ENCODE measurements around the gene ZNF732. TPM values are rescaled to one million over a fixed set of nuclear protein-coding genes. Genes with fewer than 3 reads are reported as not detected.
A peak's percentile ranks its signal among the peaks of the same experiment; 100 is the strongest.

The ZNF732 gene
- total RNA-seq, 4 donors from 2014 or later, result 0.16 TPM; not detected in 3

GRCh38 chr4:336099-336892, 31.0 kb upstream of the ZNF732 start:
- in situ Hi-C loops (cut with MboI; ENCODE audit: low pct_ligation_motif_present in 1 of 4, low pct_unique_long_range_greater_than_20kb in 1 of 4, low sequenced_read_pairs in 3 of 4), result no loop called here
- no peaks in the 10 kb centered on the region for H3K27me3 ChIP-seq
- TF ChIP-seq POLR2AphosphoS5 (IDR thresholded peaks at IDR 0.05) (no peak), POLR2A (IDR thresholded peaks at IDR 0.05) (no peak), EP300 (IDR thresholded peaks at IDR 0.05; ENCODE audit: low read depth) (no peak), CTCF (IDR thresholded peaks at IDR 0.05) (no peak)
- peak overlapping the region; percentile 89 to 98 (median 94) for H3K27ac ChIP-seq
- peaks cover 9 to 17% (median 13%) of the 10 kb centered on the region in 4 donors for H3K4me1 ChIP-seq
- intact Hi-C loops (cut with DNase I; ENCODE audit: low total_unique reads), result no loop called here
- DNase-seq, result peak; percentile 35
- H3K36me3 ChIP-seq, result peaks cover 0 to 11% (median 0%) of the 10 kb centered on the region in 4 donors
- H3K9me3 ChIP-seq, result peaks cover 12 to 21% of the 10 kb centered on the region in 2 donors
- H3K4me3 ChIP-seq, result peak overlapping the region; percentile 61 to 94 (median 72)
- WGBS, 2 donors (ENCODE audit: low coverage in 1 of 2), result 14% methylated on average over 42 of the region's 71 CpGs; no CpG with 5 or more reads in 1 of the 2 donors

GRCh38 chr4:335515-335914, 30.2 kb upstream of the ZNF732 start:
- Histone ChIP-seq H3K27me3 (no peaks in the 10 kb centered on the region), H3K36me3 (peaks cover 0 to 10% (median 0%) of the 10 kb centered on the region in 4 donors), H3K9me3 (peaks cover 6 to 17% of the 10 kb centered on the region in 2 donors), H3K4me3 (no peak overlapping the region), H3K4me1 (peaks cover 9 to 17% (median 13%) of the 10 kb centered on the region in 4 donors), H3K27ac (peak overlapping the region in 1 of 4 donors; percentile 98)
- TF ChIP-seq EP300 (IDR thresholded peaks at IDR 0.05; ENCODE audit: low read depth), result no peak
- DNase-seq, result no peak
- 60 to 75% methylated on average over 1 to 2 of the region's 2 CpGs for WGBS, 2 donors (ENCODE audit: low coverage in 1 of 2)
- in situ Hi-C loops (cut with MboI; ENCODE audit: low pct_ligation_motif_present in 1 of 4, low pct_unique_long_range_greater_than_20kb in 1 of 4, low sequenced_read_pairs in 3 of 4), result no loop called here
- intact Hi-C loops (cut with DNase I; ENCODE audit: low total_unique reads), result no loop called here

GRCh38 chr4:328729-329128, 23.5 kb upstream of the ZNF732 start:
- H3K36me3 ChIP-seq, result no peaks in the 10 kb centered on the region
- 62 to 64% methylated on average over 2 to 8 of the region's 8 CpGs for WGBS, 2 donors (ENCODE audit: low coverage in 1 of 2)
- intact Hi-C loops (cut with DNase I; ENCODE audit: low total_unique reads), result no loop called here
- peaks cover 4 to 22% of the 10 kb centered on the region in 2 donors for H3K9me3 ChIP-seq
- DNase-seq, result no peak
- TF ChIP-seq EP300 (IDR thresholded peaks at IDR 0.05; ENCODE audit: low read depth), result no peak
- TF ChIP-seq CTCF (IDR thresholded peaks at IDR 0.05), result no peak
- TF ChIP-seq POLR2AphosphoS5 (IDR thresholded peaks at IDR 0.05), result no peak
- no peak for TF ChIP-seq POLR2A (IDR thresholded peaks at IDR 0.05)
- H3K4me1 ChIP-seq, result no peaks in the 10 kb centered on the region
- H3K27me3 ChIP-seq, result no peaks in the 10 kb centered on the region
- no peak overlapping the region for H3K27ac ChIP-seq
- H3K4me3 ChIP-seq, result no peak overlapping the region
- in situ Hi-C loops (cut with MboI; ENCODE audit: low pct_ligation_motif_present in 1 of 4, low pct_unique_long_range_greater_than_20kb in 1 of 4, low sequenced_read_pairs in 3 of 4), result no loop called here

DNA sequence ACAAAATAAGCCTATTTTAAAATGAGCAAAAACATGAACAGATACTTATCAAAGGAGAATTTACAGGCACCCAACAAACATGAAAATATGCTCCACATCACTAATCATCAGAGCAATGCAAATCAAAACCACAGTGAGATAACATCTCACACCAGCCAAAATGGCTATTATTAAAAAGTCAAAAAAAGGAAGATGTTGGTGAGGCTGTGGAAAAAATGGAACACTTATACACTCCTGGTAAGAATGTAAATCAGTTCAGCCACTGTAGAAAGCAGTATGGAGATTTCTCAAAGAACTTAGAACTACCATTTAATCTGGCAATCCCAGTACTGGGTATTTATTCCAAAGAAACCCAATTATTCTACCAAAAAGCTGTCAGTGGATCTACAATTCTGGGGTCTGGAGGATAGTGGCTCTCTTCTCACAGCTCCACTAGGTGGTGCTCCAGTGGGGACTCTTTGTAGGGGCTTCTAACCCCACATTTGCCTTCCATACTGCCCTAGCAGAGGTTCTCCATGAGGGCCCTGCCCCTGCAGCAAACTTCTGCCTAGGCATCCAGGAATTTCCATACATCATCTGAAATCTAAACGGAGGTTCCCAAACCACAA, 9.1 kb upstream of the ZNF732 start:
- intact Hi-C loops (cut with DNase I; ENCODE audit: low total_unique reads) (no loop called here), in situ Hi-C loops (cut with MboI; ENCODE audit: low pct_ligation_motif_present in 1 of 4, low pct_unique_long_range_greater_than_20kb in 1 of 4, low sequenced_read_pairs in 3 of 4) (no loop called here)
- no peaks in the 10 kb centered on the region for H3K27me3 ChIP-seq
- WGBS, 2 donors (ENCODE audit: low coverage in 1 of 2), result 88% methylated on average over 1 of the region's 1 CpG; no CpG with 5 or more reads in 1 of the 2 donors
- TF ChIP-seq POLR2AphosphoS5 (IDR thresholded peaks at IDR 0.05), result no peak
- H3K9me3 ChIP-seq, result peaks cover 0 to 5% of the 10 kb centered on the region in 2 donors
- DNase-seq, result no peak
- H3K4me1 ChIP-seq, result no peaks in the 10 kb centered on the region
- no peak overlapping the region for H3K4me3 ChIP-seq
- no peak overlapping the region for H3K27ac ChIP-seq
- no peaks in the 10 kb centered on the region for H3K36me3 ChIP-seq

GRCh38 chr4:309807-310206, 4.5 kb upstream of the ZNF732 start:
- no peaks in the 10 kb centered on the region for H3K4me1 ChIP-seq
- peaks cover 8% of the 10 kb centered on the region for H3K27me3 ChIP-seq
- no peak overlapping the region for H3K4me3 ChIP-seq
- WGBS, 2 donors (ENCODE audit: low coverage in 1 of 2), result 67 to 81% methylated on average over 1 of the region's 1 CpG
- H3K27ac ChIP-seq, result no peak overlapping the region
- peaks cover 5 to 7% of the 10 kb centered on the region in 2 donors for H3K9me3 ChIP-seq
- TF ChIP-seq POLR2A (IDR thresholded peaks at IDR 0.05), result no peak
- no peak for TF ChIP-seq EP300 (IDR thresholded peaks at IDR 0.05; ENCODE audit: low read depth)
- TF ChIP-seq POLR2AphosphoS5 (IDR thresholded peaks at IDR 0.05), result no peak
- TF ChIP-seq CTCF (IDR thresholded peaks at IDR 0.05), result no peak
- in situ Hi-C loops (cut with MboI; ENCODE audit: low pct_ligation_motif_present in 1 of 4, low pct_unique_long_range_greater_than_20kb in 1 of 4, low sequenced_read_pairs in 3 of 4), result no loop called here
- intact Hi-C loops (cut with DNase I; ENCODE audit: low total_unique reads), result no loop called here
- H3K36me3 ChIP-seq, result no peaks in the 10 kb centered on the region
- DNase-seq, result no peak

Measured in transverse colon (tissue), 4 donors.